Hepatocyte (in vitro differentiated cells): ENCODE measurements around the gene PIGC. TPM values are rescaled to one million over a fixed set of nuclear protein-coding genes. Genes with fewer than 3 reads are reported as not detected.

Experiments used
- DNase-seq: peaks from one replicate; pipeline ENCODE4 v3.0.0-alpha.2; 2016; ENCODE audit warnings: low spot score
- H2AFZ ChIP-seq: fragments of 200-600 bp; sonication (generic); 2 replicates; pipeline ENCODE4 v1.6.0; 2016; ENCODE audit warnings: antibody characterized with exemption, mild to moderate bottlenecking
- H3K27ac ChIP-seq: fragments of 200-600 bp; sonication (generic); 2 replicates; pipeline ENCODE4 v1.5.1; 2016; ENCODE audit warnings: mild to moderate bottlenecking
- H3K27me3 ChIP-seq: fragments of 200-600 bp; sonication (generic); 2 replicates; pipeline ENCODE4 v1.6.1; 2016
- H3K36me3 ChIP-seq: fragments of 200-600 bp; sonication (generic); replicated peaks from 2 replicates; pipeline ENCODE4 v1.5.1; 2016; ENCODE audit warnings: low read depth; ENCODE audit not compliant: insufficient read depth
- H3K4me1 ChIP-seq: fragments of 200-600 bp; sonication (generic); 2 replicates; pipeline ENCODE4 v1.5.1; 2016; ENCODE audit warnings: mild to moderate bottlenecking, moderate library complexity; ENCODE audit not compliant: insufficient read depth
- H3K4me2 ChIP-seq: fragments of 200-600 bp; sonication (generic); 2 replicates; pipeline ENCODE4 v1.6.0; 2016
- H3K4me3 ChIP-seq: fragments of 200-600 bp; sonication (generic); 2 replicates; pipeline ENCODE4 v1.5.1; 2016; ENCODE audit warnings: mild to moderate bottlenecking
- H3K79me2 ChIP-seq: fragments of 200-600 bp; sonication (generic); 2 replicates; pipeline ENCODE4 v1.6.0; 2017; ENCODE audit warnings: mild to moderate bottlenecking
- H3K9me2 ChIP-seq: fragments of 200-600 bp; sonication (generic); replicated peaks from 2 replicates; pipeline ENCODE4 v1.6.0; 2017; ENCODE audit warnings: mild to moderate bottlenecking; ENCODE audit not compliant: insufficient read depth
- H3K9me3 ChIP-seq: fragments of 200-600 bp; sonication (generic); 2 replicates; pipeline ENCODE4 v1.5.1; 2016; ENCODE audit warnings: low read depth, mild to moderate bottlenecking
- H4K20me1 ChIP-seq: fragments of 200-600 bp; sonication (generic); 2 replicates; pipeline ENCODE4 v1.6.0; 2016; ENCODE audit warnings: mild to moderate bottlenecking; ENCODE audit not compliant: insufficient read depth, poor library complexity, severe bottlenecking
- CTCF ChIP-seq: fragments of 200-600 bp; sonication (generic); IDR thresholded peaks from 2 replicates; pipeline ENCODE4 v1.5.1; 2016; ENCODE audit warnings: antibody characterized with exemption, mild to moderate bottlenecking; ENCODE audit not compliant: poor library complexity
- EZH2 ChIP-seq: fragments of 200-600 bp; sonication (generic); IDR thresholded peaks from 2 replicates; pipeline ENCODE4 v1.6.1; 2016; ENCODE audit warnings: antibody characterized with exemption, mild to moderate bottlenecking, borderline replicate concordance
- EZH2phosphoT487 ChIP-seq: fragments of 200-600 bp; sonication (generic); IDR thresholded peaks from one replicate; pipeline ENCODE4 v1.6.1; 2018; ENCODE audit warnings: antibody characterized with exemption, mild to moderate bottlenecking, low read depth, moderate library complexity; ENCODE audit not compliant: unreplicated experiment, severe bottlenecking
- WGBS: methylation state at CpG from one replicate; pipeline ENCODE4 v1.1.6; 2016; ENCODE audit warnings: low lambda C conversion rate; ENCODE audit errors: missing lambda C conversion rate; 5-methylcytosine and 5-hydroxymethylcytosine counted together
- polyA plus RNA-seq: library from polyadenylated mRNA; unstranded; fragments of >200 nt; fragmentation: Nextera tagmentation; extraction: Ambion mirVana; gene quantifications from 2 replicates; pipeline ENCODE4 v1.2.1, GENCODE V29; 2016
- total RNA-seq: library from RNA; depleted of rRNA; stranded (reverse); fragments of >200 nt; gene quantifications from 2 replicates; pipeline ENCODE4 v1.2.3, GENCODE V29; 2014

PIGC gene
- total RNA-seq (38.6 and 42.0 TPM in 2 replicates), polyA plus RNA-seq (43.3 and 47.0 TPM in 2 replicates)

DNA sequence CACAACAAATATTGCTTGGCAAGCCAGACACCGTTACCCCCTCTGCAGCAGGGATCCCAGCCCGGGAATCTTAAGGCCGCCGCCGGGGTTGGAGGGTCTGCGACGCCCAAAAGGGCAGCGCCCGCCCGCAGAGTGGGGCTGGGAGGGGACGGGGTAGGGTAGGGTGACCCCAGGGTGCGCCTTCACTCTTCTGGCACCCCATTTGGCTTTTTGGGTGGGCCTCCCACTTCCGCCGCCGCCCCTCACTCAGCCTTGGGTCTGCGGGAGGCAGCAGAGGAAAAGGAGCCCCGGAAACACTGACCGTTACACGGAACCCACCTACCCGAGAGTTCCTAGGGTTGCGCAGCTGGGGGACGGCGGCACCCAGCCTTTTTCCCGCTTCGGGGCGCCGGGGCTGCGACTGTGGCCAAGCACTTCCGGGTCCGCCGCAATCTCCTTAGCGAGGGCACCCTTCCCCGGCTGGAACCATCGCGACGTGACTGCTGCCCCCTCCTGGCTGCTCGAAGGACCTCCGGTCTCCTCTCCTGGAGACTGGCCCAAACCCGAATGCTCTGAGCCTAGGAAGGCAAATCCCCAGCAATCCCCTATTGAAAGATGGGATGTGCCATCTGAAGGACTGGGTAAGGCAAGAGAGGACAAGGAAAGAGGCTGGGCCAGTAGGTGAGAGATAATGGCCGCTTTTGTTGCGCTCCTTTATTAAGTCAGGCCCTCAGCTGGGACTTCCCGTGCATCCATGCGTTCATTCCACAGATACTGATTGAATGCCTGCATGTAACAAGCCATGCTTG is at the start of gene PIGC:
PIGC (minus strand) TSS at position 404 of the 788 bp plus-strand sequence. CDS start 1,447 bp downstream, outside the sequence.
- Histone ChIP-seq H3K79me2 (peaks cover 46% of the 10 kb centered on the region), H3K9me3 (no peaks in the 10 kb centered on the region), H3K4me2 (peak within 1 kb of the TSS; percentile 86), H3K9me2 (no peaks in the 10 kb centered on the region), H2AFZ (peak within 1 kb of the TSS; percentile 95), H3K4me1 (peaks cover 14% of the 10 kb centered on the region), H3K27ac (peak within 1 kb of the TSS; percentile 78), H4K20me1 (no peaks in the 10 kb centered on the region), H3K4me3 (peak within 1 kb of the TSS; percentile 92), H3K36me3 (no peaks in the 10 kb centered on the region), H3K27me3 (no peaks in the 10 kb centered on the region)
- DNase-seq, result peak; percentile 95
- TF ChIP-seq EZH2phosphoT487 (no peak), EZH2 (no peak), CTCF (peak; percentile 94)
- WGBS, result 8% methylated on average over 40 of the region's 43 CpGs

DNA sequence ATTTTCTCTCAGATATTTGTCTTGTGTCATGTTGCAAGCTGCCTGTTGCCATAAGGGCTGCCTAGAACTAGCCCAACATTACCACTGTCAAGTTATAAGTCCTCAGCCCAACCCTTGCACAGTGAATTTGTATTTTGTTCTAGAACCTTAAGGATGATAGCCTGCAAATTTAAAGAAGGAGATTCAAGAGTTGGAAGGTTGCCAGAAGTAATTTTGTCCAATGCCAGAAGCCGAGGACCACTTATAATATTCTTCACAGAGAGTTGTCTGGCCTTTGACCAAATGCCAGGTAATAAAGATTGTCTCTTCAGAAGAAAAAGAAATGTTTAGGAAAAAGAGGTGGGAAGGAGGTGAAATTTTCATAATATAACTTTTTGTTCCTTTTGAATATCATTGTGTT is 48.6 kb upstream of the PIGC start:
- Histone ChIP-seq H3K27ac (no peak overlapping the region), H3K4me3 (no peak overlapping the region), H3K9me3 (no peaks in the 10 kb centered on the region), H3K27me3 (no peaks in the 10 kb centered on the region), H2AFZ (no peak overlapping the region), H3K79me2 (no peaks in the 10 kb centered on the region), H3K4me1 (peaks cover 21% of the 10 kb centered on the region), H4K20me1 (no peaks in the 10 kb centered on the region), H3K4me2 (no peak overlapping the region), H3K9me2 (no peaks in the 10 kb centered on the region), H3K36me3 (no peaks in the 10 kb centered on the region)
- no peak for DNase-seq
- TF ChIP-seq EZH2phosphoT487, result no peak
- no peak for TF ChIP-seq EZH2
- TF ChIP-seq CTCF, result no peak
- 77% methylated on average over 1 of the region's 1 CpG for WGBS

- Histone ChIP-seq H3K4me1 (peaks cover 13% of the 10 kb centered on the region), H3K27ac (no peak overlapping the region), H2AFZ (no peak overlapping the region), H3K4me2 (no peak overlapping the region), H3K9me3 (no peaks in the 10 kb centered on the region), H4K20me1 (no peaks in the 10 kb centered on the region), H3K9me2 (no peaks in the 10 kb centered on the region), H3K36me3 (no peaks in the 10 kb centered on the region), H3K79me2 (no peaks in the 10 kb centered on the region), H3K27me3 (no peaks in the 10 kb centered on the region), H3K4me3 (no peak overlapping the region)
- TF ChIP-seq CTCF (no peak), EZH2 (no peak), EZH2phosphoT487 (no peak)
- WGBS, result 89% methylated on average over 3 of the region's 3 CpGs
- no peak for DNase-seq
Observed at GRCh38 chr1:172489847-172490246, 46.0 kb upstream of the PIGC start.
